HG03060 (cell line): Measurements from ENCODE around the gene PSMB9.
"Not testable (repeated sequence)": the region's sequence is repeated elsewhere in the genome, so short reads cannot be mapped to it uniquely, and the experiment has no call there.

Experiments
- ATAC-seq: cut with Tn5 transposase; IDR thresholded peaks from one replicate; pipeline ENCODE4 v1.9.1; 2021; ENCODE audit warnings: low read depth, moderate number of reproducible peaks; ENCODE audit not compliant: unreplicated experiment

PSMB9 gene

DNA sequence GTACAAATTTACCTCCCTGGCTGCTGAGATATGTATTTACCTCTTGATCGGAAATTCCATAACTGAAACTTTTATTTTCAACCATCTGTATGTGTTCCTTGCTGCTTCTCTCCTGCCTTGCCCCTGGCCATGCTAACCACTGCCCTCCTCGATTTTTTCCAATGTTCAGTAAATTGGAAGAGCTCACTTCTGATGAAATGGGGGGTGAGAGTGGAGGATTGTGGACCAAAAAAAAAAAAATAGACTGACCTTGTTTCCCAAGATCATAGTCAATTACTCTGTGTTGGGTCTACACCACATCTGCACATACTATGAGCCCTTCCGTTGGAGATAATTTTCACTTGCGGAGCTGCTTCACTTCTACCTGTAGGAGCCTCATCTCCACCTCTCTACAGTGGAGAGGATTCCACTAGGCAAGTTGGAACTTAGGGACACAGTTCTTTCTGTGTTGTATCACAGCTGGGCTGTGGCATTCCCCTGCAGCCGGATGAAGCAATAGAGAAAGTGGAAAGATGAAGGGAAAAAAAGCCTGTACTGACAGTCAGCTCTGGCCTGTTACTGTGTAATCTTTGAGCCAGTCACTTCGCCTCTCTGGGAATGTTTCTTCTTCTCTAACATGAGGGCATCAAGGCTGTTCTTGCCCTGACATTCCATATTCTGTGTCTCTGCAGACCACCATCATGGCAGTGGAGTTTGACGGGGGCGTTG lies 1.6 kb downstream of the PSMB9 start:
- no peak for ATAC-seq

GRCh38 chr6:32857156-32857891 lies 3.3 kb downstream of the PSMB9 start:
- ATAC-seq, result no peak

GRCh38 chr6:32858194-32858593 lies 4.2 kb downstream of the PSMB9 start:
- no peak for ATAC-seq

DNA sequence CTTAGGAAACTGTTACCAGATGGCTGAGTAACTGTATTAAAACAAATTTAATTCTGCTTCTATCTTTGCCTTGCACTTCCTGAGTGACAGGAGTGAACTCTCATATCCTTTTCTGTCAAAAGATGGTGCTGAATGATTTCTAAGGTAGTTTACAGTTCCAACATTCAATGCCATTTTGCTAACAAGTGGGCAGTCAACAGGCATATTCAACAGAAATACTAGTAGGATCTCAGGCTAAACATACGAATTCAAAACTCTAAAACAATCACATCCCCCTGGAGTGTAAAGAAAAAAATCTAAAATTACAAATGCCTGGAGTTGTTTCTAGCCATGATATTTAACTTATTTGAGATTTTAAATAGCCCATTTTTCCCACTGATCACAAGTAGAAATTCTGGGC lies 6.7 kb downstream of the PSMB9 start:
- no peak for ATAC-seq

GRCh38 chr6:32862725-32863124 lies 8.7 kb downstream of the PSMB9 start:
- no peak for ATAC-seq

GRCh38 chr6:32865724-32866443 lies 11.9 kb downstream of the PSMB9 start:
- no peak for ATAC-seq

- ATAC-seq, result no peak
Measured at GRCh38 chr6:32867022-32867477, 13.1 kb downstream of the PSMB9 start.

GRCh38 chr6:32867554-32868256 lies 13.7 kb downstream of the PSMB9 start:
- no peak for ATAC-seq

GRCh38 chr6:32868257-32868788 lies 14.3 kb downstream of the PSMB9 start:
- ATAC-seq, result no peak

- ATAC-seq, result not testable (repeated sequence)
Measured at GRCh38 chr6:32873947-32874346, 20.0 kb downstream of the PSMB9 start.

DNA sequence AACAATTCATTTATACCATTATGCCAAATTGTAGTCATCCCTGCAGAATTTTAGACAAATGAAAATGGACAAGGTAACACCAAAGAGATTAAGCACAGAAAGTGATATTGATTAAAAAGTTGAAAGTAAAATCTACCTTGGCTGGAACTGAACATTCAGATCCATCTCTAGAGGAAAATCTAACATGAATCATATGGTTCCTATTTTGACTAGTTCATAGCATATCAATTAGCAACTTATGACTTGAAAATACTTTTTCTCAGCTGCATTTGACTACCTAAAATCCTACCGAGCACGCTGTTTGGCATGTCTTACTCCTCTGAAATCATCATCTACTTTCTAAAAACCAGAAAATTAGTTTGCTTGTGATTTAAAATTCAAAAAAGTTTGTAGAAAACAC lies 22.6 kb downstream of the PSMB9 start:
- ATAC-seq, result no peak

GRCh38 chr6:32879691-32880090 lies 25.7 kb downstream of the PSMB9 start:
- ATAC-seq, result no peak

- ATAC-seq, result not testable (repeated sequence)
Measured at GRCh38 chr6:32880962-32881361, 27.0 kb downstream of the PSMB9 start.

DNA sequence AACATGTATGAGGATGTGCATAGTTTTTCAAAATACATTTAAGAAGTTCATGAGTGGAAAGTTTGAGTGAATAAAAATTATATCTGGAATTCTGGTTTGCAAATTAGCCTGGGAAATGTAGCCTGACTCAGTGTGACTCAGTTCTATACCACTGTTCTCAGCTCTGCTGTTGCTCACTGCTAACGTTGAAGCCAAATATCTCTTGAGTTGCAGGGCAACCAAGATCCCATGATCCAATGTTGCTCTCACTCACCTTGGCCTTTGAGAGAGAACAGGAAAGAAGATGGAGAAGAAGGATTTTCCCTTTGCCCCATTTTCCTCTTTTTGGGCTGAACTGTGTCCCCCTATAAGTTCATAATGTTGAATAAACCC lies 28.9 kb downstream of the PSMB9 start:
- no peak for ATAC-seq

- ATAC-seq, result no peak
Measured at GRCh38 chr6:32883789-32884188, 29.8 kb downstream of the PSMB9 start.

- no peak for ATAC-seq
Measured at GRCh38 chr6:32885698-32886286, 31.8 kb downstream of the PSMB9 start.

- ATAC-seq, result no peak
Measured at GRCh38 chr6:32886681-32887383, 32.8 kb downstream of the PSMB9 start.

DNA sequence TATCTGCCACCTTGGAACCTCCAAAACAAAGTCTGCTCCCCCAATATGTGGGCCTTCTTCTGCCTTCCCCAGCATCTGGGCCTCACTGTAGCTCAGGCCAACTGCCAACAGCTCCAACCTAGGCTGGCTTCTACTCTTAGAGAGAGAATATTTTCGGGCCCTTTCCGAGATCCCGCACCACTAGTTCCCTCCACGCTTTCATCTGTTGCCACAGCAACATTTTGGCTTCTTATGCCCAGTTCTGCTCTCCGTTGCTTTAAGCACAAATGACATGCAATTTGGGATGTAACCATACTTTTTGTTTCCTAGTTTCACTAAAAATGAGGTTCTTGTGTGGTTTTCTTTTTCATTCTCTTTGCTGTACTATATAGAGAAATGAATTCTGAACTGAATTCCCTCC lies 33.6 kb downstream of the PSMB9 start:
- no peak for ATAC-seq

- ATAC-seq, result no peak
Measured at GRCh38 chr6:32888576-32888975, 34.6 kb downstream of the PSMB9 start.

GRCh38 chr6:32889533-32889932 lies 35.5 kb downstream of the PSMB9 start:
- ATAC-seq, result no peak
